Nucleus accumbens (tissue), 56 donors: ENCODE results near the gene VPS26A.

ENCODE experiments used
- DNase-seq, 56 donors: peaks; one replicate each; lab custom pipeline; 2025; lab: John Stamatoyannopoulos, UW

The VPS26A gene

GRCh38 chr10:69123747-69124562 lies at the start of gene VPS26A:
Gene VPS26A (plus strand): TSS chr10:69124178. CDS start chr10:69124278, 100 bp downstream.
- DNase-seq: peak; percentile 87 to 100 (median 99)

- no peak for DNase-seq
Measured at GRCh38 chr10:69074532-69074931, 49.4 kb upstream of the VPS26A start.

DNA sequence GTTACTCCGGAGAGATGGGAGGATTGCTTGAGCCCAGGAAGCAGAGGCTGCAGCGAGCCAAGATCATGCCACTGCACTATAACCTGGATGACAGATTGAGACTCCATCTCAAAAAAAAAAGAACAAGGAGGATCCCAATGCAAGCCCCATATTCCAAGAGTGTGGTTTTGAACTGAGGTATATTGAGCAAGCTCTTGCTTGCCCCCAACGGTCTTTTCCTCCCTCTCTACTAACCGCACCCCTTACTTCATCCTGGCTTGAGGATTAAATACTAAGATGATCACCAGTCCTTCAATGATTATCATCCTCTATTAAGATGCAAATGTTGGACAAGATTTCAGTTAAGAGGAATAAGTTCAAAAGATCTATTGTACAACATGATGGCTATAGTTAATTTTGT lies 48.5 kb upstream of the VPS26A start:
- no peak for DNase-seq

DNA sequence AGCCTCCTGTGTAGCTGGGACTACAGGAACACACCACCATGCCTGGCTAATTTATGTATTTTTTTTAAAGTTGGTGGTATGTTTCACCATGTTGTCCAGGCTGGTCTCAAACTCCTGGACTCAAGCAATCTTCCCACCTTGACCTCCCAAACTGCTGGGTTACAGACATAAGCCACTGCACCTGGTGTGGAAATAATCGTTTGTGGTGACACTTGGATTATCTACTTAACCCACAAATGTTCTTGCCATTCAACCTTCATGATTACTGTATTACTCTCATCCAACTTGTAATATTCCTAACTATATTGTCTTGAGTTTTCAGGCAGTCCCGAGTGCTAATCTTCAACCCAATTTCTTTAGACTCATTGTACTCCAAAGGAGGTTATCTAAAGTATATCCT lies 45.7 kb upstream of the VPS26A start:
- no peak for DNase-seq

GRCh38 chr10:69080226-69080625 lies 43.8 kb upstream of the VPS26A start:
- DNase-seq: no peak

DNA sequence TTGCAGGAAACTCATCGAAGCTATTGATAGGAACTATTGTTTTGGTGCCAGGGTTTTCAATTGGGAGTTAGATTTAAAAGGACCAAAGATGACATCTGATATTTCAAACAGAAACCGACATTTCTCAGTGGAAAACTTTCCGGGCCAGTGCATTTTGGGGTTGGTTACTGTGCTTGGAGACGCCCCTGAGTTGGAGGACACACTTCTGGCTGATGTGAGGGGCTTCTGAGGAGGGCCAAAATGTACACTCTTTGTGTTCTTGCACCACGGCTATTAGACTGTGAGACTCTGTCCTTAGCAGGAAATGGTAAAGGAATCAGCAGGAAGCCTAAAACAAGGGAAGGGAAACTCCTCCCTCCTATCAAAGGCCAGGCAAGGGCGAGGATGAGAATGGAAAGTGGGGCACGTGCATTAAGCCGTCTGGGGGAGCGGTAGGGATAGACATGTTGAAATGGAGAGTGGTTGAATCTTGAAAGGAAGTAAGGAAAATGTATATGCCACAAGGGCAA lies 37.9 kb upstream of the VPS26A start:
- no peak for DNase-seq

GRCh38 chr10:69087590-69088470 lies 36.1 kb upstream of the VPS26A start, which contains the start of gene SRGN:
Gene SRGN (plus strand): TSS chr10:69088103. CDS start chr10:69088158, 55 bp downstream.
- DNase-seq: peak in 22 of 56 donors; percentile 1 to 47 (median 12)

- DNase-seq: no peak
Measured at GRCh38 chr10:69088471-69088769, 35.6 kb upstream of the VPS26A start.

DNA sequence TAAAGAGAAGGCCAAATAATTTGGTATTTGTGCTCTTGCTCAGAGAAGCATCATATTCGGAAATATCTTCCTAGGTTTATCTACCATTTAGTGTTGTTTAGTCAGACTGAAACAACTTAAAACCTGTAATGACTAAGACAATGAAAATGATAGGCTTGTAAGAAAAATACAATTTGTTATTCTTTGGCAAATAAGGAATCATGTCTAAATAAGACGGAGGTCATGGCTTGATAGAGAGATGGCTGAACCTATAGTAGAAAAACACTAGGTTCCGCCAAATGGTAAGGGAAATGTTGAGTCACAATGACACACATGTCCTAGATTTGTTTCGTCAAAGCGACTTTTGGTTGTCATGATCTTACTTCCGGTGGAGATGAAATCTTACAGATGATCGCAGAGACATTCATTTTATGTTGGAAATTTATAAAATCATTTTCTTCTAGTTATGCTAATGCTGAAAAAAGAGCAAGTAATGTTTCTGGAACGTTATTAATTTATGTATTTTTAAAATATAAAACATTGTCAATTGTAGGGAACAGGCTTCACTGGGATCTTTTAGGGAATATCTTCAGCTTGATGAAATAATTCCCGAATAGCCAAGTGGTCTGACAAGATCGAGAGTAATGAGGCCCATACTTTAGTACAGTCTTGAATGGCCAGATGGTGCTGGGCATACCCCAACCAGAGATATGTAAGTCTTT lies 35.0 kb upstream of the VPS26A start:
- no peak for DNase-seq

- peak in 3 of 56 donors; percentile 1 to 10 (median 4) for DNase-seq
Measured at GRCh38 chr10:69089638-69090599, 34.1 kb upstream of the VPS26A start.

GRCh38 chr10:69090685-69091084 lies 33.3 kb upstream of the VPS26A start:
- DNase-seq: no peak

DNA sequence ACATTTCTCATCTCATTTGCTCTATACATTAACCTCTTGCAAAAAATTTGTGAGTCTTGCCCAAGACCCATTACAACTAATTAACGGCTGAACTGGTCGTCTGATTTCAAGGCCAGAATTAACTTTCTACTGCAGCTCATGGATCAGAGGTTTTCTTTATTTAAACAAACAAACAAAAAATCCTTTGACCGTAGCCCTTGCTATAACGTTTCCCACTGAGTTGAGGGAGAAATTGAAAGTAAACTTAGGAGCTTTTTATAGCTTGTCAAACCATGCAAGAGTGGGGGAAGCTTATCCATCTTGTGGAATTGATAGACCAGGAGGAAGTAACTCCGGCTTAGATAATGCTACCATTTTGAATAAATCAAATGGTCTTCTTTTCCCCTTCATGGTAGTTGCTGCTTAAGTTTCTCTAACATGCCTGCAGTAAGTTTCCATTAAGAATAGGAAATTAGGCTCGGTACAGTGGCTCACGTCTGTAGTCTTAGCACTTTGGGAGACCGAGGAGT lies 32.8 kb upstream of the VPS26A start:
- no peak for DNase-seq

- DNase-seq: peak in 33 of 56 donors; percentile 1 to 79 (median 18)
Measured at GRCh38 chr10:69092959-69093850, 30.8 kb upstream of the VPS26A start.

GRCh38 chr10:69093933-69094332 lies 30.0 kb upstream of the VPS26A start:
- no peak for DNase-seq

- DNase-seq: no peak
Measured at GRCh38 chr10:69096045-69096444, 27.9 kb upstream of the VPS26A start.

DNA sequence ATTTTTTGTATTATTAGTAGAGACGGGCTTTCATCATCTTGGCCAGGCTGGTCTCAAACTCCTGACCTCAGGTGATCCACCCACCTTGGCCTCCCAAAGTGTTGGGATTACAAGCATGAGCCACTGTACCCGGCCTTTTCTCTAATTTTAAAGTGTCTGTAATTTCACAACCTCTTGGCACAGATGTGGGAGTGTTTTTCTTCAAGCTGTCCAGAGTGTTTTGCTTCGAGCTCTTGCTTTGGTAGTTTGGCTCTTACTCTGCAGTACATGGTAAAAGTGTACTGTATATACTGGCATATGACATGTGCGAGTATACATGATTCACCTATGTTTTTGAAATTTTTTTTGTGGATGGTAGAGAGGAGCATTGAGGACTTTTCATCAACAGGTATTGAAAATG lies 26.2 kb upstream of the VPS26A start:
- no peak for DNase-seq

- no peak for DNase-seq
Measured at GRCh38 chr10:69100136-69100872, 23.7 kb upstream of the VPS26A start.
